Measurements from ENCODE around the gene TACC2. TPM values are rescaled to one million over a fixed set of nuclear protein-coding genes. Genes with fewer than 3 reads are reported as not detected.
"Not testable (repeated sequence)": the region's sequence is repeated elsewhere in the genome, so short reads cannot be mapped to it uniquely, and the experiment has no call there.

Gene TACC2, protein sequence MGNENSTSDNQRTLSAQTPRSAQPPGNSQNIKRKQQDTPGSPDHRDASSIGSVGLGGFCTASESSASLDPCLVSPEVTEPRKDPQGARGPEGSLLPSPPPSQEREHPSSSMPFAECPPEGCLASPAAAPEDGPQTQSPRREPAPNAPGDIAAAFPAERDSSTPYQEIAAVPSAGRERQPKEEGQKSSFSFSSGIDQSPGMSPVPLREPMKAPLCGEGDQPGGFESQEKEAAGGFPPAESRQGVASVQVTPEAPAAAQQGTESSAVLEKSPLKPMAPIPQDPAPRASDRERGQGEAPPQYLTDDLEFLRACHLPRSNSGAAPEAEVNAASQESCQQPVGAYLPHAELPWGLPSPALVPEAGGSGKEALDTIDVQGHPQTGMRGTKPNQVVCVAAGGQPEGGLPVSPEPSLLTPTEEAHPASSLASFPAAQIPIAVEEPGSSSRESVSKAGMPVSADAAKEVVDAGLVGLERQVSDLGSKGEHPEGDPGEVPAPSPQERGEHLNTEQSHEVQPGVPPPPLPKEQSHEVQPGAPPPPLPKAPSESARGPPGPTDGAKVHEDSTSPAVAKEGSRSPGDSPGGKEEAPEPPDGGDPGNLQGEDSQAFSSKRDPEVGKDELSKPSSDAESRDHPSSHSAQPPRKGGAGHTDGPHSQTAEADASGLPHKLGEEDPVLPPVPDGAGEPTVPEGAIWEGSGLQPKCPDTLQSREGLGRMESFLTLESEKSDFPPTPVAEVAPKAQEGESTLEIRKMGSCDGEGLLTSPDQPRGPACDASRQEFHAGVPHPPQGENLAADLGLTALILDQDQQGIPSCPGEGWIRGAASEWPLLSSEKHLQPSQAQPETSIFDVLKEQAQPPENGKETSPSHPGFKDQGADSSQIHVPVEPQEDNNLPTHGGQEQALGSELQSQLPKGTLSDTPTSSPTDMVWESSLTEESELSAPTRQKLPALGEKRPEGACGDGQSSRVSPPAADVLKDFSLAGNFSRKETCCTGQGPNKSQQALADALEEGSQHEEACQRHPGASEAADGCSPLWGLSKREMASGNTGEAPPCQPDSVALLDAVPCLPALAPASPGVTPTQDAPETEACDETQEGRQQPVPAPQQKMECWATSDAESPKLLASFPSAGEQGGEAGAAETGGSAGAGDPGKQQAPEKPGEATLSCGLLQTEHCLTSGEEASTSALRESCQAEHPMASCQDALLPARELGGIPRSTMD (N-terminal part only)
- 47.5 TPM for polyA plus RNA-seq (ENCODE audit: insufficient read length)
- long read RNA-seq, donor 1, partial matches to known transcripts = 0 of 13 reads
- long read RNA-seq, donor 1, other reads (novel, unspliced or antisense) = 8 of 13 reads
- long read RNA-seq, donor 2, partial matches to known transcripts = 6 of 8 reads
- long read RNA-seq, donor 2, other reads (novel, unspliced or antisense) = 0 of 8 reads
- long read RNA-seq, donor 3, partial matches to known transcripts = 7 of 9 reads
- long read RNA-seq, donor 3, other reads (novel, unspliced or antisense) = 0 of 9 reads
- long read RNA-seq, donor 4 = 0 reads
- long read RNA-seq, donor 5, partial matches to known transcripts = 5 of 6 reads
- long read RNA-seq, donor 5, other reads (novel, unspliced or antisense) = 0 of 6 reads
- long read RNA-seq, donor 6, transcript TACC2-205 (13 exons, 3,281 nt) = major isoform, 5 of 10 reads
- long read RNA-seq, donor 6, partial matches to known transcripts = 5 of 10 reads
- long read RNA-seq, donor 6, other reads (novel, unspliced or antisense) = 0 of 10 reads
- long read RNA-seq, donor 7, partial matches to known transcripts = 7 of 8 reads
- long read RNA-seq, donor 7, other reads (novel, unspliced or antisense) = 0 of 8 reads
- long read RNA-seq, donor 8, partial matches to known transcripts = 0 of 1 reads
- long read RNA-seq, donor 8, other reads (novel, unspliced or antisense) = 0 of 1 reads

DNA sequence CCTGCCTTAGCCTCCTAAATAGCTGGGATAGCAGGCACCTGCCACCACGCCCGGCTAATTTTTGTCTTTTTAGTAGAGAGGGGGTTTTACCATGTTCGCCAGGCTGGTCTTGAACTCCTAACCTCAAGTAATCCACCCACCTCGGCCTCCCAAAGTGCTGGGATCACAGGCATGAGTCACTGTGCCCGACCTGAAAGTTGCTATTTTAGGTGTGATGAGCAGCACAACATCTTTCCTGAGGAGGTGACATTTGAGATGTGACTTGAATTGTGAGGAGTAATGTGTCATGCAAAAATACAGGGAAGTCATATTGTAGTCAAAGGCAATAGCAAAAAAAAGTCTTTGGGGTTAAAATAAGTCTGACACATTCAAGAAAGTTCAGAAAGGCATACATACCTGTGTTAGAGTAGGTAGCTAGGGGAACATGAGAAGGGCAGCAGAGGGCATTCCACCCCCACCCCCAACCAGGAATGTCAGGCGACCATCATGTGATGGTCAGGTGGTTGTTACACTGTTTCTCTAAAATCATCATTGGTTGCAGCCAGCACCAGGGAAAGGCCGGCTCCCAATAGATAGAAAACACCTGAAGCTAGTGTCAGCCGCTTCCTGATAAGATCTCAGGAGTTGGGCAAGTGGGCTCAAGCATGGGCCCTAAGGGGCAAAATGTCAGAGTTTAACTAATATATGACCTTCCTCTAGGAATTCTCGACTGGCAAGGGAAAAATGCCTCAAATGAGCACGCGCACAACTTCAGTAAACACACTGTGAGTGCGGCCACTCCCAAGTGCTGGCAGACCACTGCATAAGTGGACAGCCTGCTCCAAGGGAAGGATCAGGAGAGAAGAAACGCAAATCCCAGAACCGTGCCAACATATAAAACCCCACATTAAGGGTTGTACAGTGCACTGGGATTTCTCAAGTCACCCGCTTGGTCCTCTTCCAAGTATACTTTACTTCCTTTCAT, at the start of gene TACC2:
TACC2 (plus strand) TSS at position 803 of the 964 bp plus-strand sequence. CDS start 32,819 bp downstream, outside the sequence.
- DNase-seq = no peak

DNA sequence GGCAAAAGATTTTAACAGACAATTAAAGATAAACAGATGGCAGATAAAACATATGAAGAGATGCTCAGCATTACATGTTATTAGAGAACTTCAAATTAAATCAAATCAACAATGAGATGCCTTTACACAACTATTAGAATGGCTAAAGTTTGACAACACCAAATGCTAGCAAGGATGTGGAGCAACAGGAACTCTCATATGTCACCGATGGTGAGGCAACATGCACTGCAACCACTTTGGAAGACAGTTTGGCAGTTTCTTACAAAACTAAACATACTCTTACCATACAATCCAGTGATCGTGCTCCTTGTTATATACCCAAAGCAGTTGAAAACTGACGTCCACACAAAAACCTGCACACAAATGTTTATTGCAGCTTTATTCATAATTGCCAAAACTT, 47.4 kb upstream of the TACC2 start:
- no peak for DNase-seq

DNA sequence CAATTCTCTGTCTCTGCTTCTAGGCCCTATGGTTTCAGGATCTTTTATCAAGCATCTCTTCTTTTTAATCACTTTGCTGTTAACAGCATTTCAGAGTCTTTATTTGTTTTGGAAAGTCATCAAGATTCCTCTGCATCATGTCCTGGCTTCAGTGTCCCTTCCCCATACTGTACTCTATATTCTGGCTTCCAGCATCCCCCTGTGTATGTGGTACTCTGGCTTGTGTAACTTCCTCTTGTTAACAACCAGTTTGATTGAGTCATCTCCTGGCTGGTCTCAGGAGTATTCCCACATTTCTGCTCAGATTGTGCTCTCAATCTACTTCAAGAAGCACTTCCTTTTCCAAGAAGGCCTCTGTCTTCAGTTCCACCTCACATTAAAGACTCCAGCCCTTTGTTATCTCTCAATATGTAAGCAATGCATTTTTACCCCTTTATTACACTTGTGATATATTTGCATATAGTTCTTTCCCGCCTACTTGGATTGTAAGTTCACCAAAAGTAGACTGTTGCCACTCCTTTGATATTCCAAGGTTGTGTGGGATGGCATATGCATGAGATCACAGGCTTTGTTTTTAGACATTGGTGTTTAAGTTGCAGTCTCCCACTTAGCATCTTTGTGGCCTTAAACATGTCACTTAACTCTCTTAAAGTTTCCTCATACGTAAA, 46.1 kb upstream of the TACC2 start:
- DNase-seq = no peak

DNA sequence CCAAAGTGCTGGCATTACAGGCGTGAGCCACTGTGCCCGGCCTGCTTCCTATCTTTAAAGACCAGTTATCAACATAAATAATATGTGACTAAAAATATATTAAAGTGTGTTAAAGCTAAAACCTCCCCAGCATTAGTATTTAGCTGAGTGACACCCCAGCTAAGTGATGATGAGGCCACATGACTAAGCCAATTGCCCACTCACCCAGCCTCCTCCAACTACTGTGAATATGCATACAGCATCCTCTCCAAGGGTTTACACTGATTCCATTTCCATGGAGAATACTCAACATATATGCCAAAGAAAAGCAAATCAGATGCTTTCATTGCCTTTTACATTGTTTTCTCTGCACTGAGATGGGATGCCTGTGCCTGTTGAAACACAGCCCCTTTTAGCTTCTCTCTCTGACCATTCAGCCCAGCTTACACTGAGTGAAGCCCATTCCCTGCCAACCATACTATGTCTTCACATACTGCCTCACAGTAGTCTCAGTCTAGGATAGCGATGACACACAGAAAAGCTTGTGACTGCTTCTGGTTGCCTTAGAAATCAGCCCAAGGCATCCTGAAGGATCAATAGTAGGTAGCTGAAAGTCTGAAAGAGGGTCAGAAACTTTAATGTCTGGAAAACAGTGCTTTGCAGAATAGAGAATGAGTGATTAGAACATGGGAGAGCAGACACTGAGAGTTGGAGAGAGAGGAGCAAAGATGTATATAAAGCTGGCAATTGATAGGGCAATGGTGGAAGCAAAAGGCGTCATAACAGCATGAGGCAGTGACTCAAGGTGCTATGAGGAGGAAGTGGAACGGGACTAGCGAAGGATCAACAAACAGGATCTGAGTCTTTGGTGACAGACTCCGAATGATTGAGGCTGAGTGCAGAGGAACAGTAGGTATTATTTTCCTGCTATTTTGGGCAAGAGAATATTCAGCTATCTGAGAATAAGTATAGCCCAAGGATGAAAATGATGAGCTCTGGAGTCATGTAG, 41.3 kb upstream of the TACC2 start:
- no peak for DNase-seq

DNA sequence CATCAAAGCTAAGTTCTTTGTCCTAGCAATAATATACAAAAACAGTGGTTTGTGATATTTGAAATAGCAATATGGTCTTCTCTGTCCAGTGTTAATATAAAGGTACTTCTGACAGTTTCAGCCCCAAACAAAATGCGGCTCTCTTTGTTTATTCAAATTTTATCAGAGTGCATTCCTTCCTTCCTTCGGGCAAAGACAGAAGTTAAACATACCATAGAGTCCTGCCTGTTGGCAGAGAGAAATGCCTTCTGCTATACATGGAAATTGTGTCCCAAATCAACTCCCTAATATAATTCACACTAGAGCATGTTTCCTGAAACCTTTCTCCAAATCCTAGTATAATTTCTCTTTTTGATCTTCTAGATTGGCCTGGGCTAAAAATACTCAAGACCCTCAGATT, 39.9 kb upstream of the TACC2 start:
- no peak for DNase-seq

DNA sequence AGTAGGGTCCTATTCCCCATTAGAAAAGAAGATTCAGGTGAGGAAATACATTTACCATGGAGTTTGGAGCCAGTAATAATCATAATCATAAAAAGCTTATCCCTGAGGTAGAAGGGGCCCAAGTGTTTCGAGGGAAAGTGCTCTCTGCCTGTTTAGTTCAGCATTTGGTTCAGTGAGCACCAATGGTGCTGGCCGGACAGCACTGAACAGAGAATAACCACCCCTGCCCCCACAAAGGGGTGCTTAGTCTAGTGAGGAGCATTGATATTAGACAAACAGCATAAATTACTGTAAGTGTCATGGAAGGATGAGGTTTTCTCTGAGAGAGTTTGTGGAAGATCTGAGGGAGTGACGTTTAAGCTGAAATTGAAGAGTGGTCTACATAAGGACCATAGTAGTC, 39.5 kb upstream of the TACC2 start:
- no peak for DNase-seq

DNA sequence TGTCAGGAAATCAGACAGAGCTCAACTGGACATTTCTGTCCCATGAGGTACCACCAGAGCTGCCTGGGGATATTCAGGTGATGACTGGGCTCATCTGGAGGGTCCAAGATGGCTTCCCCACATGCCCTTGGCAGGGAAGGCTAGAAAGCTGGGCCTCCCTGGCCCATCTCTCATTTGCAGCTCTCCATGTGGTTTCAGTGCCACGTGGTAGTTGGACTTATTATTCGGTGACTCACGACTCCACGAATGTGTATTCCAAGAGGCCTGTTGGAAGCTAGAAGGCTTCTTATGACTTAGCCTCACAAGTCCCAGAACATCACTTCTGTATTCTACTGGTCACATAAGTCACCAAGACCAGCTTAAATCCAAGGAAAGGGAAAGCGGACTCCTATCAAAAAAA, 36.7 kb upstream of the TACC2 start:
- DNase-seq = no peak

DNA sequence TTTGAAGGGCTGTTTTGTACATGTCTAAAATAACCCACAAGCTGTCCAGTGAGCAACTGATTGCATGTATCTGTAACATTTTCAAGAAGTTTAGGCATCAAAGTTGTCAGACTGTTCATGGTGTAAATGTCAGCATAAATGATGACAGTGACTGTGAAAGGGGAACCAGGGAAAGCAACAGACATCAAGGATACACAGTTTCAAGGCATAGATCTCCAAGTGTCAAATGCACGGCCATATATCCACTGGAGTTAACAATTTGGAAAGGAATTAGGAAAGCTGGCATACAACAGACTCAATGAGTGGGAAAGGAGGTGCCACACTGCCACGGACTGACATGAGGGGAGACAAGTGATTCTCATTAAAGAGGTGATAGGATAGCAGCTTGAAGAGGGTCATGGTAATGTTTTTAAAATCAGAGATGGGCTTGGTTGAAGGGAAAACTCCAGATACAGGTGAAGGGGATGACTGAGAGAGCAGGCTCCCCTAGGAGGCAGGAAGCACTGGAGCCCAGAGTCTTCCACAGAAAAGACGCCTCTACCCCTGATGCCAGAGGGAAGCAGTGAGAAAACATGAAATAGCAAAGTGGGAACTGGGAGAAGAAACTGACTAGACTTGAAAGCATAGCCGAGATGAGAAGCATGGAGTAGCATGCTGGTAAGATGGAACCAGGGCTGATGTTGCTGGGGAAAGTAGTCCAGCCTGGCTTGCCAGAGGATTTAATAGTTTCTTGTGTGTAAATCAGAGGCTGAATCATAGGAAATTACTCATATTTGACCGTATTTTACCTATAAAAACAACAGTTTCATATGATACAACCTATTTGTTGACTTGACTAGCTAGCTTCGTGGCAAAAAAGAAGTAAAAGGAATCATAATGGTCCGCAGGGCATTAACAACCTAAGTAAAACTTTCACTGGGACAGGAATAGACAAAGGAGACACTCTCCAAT, 32.6 kb upstream of the TACC2 start:
- peak; percentile 59 for DNase-seq

DNA sequence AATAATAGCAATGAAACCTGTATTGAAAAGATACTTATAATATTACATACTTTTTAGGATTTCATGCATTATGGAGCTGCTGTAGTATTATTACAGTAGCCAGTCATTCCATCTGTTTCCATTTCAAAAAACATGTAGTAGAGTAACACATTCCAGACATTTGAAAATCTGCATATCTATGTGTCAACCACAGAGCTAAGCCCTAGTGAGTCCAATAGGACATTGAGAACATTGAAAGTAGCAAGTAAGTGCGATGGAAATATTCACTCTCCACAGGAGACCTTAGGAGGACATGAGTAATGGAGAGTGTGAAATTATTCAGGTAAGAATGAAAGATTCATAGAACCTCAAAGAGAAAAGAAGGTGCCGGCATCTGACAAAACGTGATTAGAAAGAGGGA, 29.3 kb upstream of the TACC2 start:
- no peak for DNase-seq

DNA sequence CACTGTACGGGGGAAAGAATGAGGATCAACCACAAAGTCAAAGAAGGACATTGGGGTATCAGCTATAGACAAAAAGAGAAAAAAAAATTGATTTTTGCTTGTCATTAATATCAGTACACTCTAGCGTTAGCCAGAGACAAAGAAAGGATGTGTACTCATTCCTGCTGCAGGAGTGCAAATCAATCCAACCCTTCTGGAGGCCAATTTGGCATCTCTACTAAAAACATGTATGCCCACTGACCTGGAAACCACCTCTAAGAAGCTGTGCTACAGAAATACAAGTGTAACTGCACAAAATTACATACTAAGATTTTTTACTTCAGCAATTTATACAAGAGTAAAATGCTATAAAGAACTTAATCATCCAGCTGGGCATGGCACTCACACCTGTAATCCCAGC, 27.5 kb upstream of the TACC2 start:
- DNase-seq = no peak

DNA sequence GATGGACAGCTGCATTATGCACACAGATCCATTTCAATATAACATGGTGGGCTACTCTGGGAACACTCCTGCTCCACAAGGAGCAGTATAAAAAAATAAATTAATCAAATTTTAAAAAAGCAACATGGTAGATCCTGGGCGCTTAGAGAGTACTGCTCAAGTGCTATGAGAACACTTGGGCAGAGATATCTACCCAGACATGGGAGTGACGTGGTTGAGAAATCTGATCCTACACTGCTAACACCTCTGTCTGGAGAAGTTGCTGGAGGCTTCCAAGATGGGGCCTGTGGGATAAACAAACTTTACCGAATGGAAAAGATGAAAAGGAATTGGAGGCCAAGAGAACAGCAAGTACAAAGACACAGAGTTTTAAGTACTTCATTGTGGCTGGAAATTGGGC, 23.0 kb upstream of the TACC2 start:
- no peak for DNase-seq

DNA sequence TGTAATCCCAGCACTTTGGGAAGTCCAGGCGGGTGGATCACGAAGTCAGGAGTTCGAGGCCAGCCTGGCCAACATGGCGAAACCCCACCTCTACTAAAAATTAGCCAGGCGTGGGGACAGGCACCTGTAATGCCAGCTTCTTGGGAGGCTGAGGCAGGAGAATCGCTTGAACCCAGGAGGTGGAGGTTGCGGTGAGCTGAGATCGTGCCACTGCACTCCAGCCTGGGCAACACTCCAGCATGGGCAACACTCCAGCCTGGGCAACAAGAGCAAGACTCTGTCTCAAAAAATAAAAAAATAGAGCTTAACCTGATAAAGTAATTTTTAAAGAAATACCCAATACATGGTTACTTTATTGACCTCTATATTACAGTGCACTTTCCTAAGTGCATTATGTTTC, 19.9 kb upstream of the TACC2 start:
- not testable (repeated sequence) for DNase-seq

DNA sequence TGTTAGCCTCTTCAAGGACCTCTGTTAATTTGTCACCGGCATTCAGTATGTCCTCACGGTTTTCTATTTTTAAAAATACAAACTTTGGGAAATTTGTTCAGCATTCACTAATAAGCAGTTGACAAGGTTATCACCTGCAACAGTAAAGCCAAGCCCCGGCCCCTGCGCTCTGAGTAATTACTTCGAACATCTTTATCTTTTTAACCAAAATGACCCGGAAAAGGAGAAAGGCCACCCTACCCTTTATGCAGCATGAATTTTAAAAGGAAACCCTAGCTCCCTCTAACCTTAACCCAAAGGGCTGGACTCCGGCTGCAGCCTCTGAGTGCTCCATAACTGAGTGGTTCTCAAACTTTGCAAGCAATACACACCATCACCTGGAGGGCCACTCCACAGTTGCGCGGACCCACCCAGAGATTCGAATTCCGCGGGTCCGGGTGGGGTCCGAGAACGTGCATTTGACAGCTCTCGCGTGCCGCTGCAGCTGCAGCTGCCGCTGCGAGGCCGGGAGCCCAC, 14.9 kb upstream of the TACC2 start:
- DNase-seq = no peak

DNA sequence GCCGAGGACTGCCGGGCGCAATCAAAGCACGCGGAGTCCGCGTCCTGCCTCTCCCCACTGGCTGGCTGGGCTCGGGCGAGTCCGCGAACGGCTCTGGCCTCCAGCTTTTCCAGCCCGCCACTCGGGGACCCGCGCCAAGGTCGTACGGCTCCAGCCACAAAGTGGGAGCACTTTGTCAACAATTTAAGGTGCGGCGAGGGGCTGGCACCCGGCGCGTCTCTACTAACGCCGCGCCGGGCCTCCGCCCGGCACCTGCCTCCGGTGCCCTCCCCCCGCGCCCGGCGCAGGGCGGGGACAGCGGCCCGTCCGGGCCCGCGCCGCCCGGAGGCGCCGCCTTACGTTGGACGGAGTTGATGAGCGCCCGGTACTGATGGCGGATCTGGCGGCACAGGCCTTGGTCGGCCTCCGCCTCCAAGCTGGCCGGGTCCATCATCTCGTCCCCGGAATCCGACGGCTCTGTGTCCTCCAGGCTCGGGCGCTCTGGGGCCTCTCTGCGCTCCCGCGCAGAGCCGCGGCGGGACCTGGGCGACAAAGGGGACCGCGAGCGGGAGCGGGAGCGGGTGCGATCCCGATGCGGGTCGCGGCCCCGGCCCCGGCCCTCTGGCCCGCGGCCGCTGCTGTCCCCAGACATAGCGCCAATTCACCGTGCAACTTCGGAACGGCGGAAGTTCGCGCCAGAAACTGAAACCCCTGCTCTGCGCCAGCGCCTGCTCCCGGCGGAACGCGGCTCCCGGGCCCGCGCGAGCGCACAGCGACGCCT, 14.2 kb upstream of the TACC2 start, which contains the start of gene NSMCE4A:
NSMCE4A (minus strand) TSS at position 683 of the 760 bp plus-strand sequence; CDS start at position 631, 52 bp downstream.
- peak; percentile 79 for DNase-seq

DNA sequence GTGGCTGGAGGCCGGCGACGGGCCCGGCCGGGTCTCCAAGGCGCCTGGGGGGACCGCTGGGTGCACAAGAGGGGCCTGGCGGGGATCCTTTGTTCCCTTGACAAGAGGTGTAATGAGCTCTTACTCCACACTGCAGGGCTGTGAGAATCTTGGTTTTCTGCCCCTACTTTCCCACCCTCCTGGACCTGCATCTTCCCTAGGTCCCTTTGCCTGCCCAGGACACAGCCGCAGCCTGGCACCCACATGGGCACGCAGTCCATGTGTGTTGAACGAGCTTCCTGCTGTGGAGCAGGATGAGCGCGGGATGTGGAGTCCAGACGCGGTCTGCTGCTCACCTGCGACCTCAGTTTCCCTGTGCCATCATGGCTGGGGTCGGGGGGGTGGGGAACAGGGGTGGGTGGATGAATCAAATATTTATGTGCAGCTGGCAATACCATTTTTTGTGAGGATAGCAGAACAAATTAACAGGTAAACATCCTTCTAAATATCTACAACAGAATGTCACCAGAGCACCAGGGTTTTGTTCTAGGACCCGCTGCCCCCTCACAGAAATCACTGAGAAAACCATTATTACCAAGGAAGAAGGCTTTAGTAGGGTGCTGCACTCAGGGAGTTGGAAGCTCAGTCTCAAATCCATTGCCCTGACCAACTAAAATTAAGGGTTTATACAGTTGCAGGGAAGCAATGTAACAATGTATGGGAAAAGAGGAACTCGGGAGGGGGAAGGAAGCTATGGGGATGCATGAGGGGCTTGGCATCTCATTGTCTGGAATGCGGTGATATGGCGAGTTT, 13.5 kb upstream of the TACC2 start:
- no peak for DNase-seq
